ENCODE data around the gene MLXIPL.

DNA sequence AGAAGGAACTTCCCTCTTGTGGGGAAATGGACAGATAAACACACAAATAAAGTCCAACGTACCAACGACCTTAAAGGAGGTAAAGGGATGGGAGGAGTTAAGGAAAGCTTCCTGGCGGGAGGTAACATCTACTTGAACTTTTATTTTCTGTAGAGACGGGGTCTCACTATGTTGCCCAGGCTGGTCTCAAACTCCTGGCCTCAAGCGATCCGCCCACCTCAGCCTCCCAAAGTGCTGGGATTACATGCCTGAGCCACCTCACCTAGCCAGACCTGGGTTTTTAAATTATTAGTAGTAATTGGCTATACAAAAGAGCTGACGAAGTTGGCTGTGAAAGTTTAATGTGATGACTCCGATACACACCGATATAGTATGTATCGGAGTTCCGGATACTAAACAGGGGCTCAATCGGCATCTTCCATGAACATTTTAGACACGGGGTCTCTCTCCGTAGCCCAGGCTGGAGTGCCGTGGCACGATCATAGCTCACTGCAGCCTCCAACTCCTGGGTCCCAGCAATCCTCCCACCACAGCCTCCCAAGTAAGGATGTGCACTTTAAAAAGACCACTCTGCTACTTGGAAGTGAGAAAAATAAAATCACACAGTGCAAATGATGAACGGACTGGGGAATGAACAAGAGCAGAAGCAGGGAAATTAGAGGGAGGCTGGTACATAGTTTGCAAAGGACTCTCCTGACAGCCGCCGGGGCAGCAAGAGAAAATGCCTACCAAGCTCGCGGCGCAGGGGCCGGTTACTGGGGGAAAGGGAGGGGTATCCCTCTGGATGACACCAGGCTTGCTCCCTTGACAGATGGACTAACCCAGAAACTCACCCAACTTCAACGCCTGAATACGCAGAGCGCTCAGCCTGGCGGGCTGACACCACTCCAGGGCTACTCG, 67.9 kb downstream of the MLXIPL start:
- TF ChIP-seq CTCF (IDR thresholded peaks at IDR 0.05; ENCODE audit: low read depth, low read length) (no peak), POLR2A (IDR thresholded peaks at IDR 0.05; ENCODE audit: extremely low read depth, insufficient read length) (no peak), MYC (IDR thresholded peaks at IDR 0.05; ENCODE audit: low read depth, low read length) (no peak)
- TF ChIP-seq, protein P1, sequence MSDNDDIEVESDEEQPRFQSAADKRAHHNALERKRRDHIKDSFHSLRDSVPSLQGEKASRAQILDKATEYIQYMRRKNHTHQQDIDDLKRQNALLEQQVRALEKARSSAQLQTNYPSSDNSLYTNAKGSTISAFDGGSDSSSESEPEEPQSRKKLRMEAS (IDR thresholded peaks at IDR 0.05; ENCODE audit: low read depth, low read length) = no peak

Data from NB4 (cell line).